ENCODE measurements around the gene TYROBP.

GRCh38 chr19:35939307-35940077, 31.4 kb upstream of the TYROBP start:
- TF ChIP-seq, protein P1, sequence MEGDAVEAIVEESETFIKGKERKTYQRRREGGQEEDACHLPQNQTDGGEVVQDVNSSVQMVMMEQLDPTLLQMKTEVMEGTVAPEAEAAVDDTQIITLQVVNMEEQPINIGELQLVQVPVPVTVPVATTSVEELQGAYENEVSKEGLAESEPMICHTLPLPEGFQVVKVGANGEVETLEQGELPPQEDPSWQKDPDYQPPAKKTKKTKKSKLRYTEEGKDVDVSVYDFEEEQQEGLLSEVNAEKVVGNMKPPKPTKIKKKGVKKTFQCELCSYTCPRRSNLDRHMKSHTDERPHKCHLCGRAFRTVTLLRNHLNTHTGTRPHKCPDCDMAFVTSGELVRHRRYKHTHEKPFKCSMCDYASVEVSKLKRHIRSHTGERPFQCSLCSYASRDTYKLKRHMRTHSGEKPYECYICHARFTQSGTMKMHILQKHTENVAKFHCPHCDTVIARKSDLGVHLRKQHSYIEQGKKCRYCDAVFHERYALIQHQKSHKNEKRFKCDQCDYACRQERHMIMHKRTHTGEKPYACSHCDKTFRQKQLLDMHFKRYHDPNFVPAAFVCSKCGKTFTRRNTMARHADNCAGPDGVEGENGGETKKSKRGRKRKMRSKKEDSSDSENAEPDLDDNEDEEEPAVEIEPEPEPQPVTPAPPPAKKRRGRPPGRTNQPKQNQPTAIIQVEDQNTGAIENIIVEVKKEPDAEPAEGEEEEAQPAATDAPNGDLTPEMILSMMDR (IDR thresholded peaks at IDR 0.05; ENCODE audit: insufficient read depth, low read length, poor library complexity, severe bottlenecking) = no peak
- TF ChIP-seq EZH2phosphoT487 (conservative IDR thresholded peaks at IDR 0.05; ENCODE audit: low read length) = no peak

All from SU-DHL-6 (cell line).